ENCODE data around the gene PLEKHJ1. TPM values are rescaled to one million over a fixed set of nuclear protein-coding genes. Genes with fewer than 3 reads are reported as not detected.
A peak's percentile ranks its signal among the peaks of the same experiment; 100 is the strongest.

Gene PLEKHJ1
- total and polyA plus RNA-seq, 7 donors: 40.7 to 255 (median 57.3) TPM

DNA sequence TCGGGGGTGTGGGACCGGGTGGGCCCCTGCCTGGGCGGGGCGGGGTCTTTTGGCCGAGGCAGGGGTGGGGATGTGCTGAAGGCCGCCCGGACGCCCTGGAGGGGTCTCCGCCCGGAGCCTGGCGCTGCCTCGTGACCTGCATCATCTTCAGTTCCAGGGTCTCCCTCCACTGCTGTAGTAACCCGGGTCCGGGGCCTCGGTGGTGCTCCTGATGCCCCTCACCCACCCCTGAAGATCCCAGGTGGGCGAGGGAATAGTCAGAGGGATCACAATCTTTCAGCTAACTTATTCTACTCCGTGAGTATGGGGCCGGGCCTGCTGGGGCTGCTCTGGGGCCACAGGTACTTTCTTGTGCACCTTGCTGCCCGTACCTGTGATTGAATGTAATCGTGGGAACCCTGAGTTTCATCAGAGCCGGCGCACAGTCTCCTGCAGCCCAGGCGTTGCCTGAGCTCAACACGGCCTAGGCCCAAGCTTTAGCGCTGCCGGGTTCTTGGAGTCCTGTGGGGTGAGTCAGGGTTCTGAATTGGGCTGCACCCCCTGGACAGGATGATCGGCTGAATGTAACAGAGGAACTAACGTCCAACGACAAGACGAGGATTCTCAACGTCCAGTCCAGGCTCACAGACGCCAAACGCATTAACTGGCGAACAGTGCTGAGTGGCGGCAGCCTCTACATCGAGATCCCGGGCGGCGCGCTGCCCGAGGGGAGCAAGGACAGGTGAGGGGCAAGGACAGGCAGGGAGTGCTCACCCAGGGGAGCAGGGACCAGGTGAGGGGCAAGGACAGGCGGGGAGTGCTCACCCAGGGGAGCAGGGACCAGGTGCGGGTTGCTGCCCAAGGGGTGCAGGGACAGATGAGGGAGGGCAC is 35.3 kb upstream of the PLEKHJ1 start:
- TF ChIP-seq POLR2A (IDR thresholded peaks at IDR 0.05) (no peak), POLR2AphosphoS5 (IDR thresholded peaks at IDR 0.05) (no peak)
- H3K27ac ChIP-seq: peak overlapping the region; percentile 98 to 99 (median 98)
- peaks cover 4 to 30% (median 13%) of the 10 kb centered on the region in 4 donors for H3K36me3 ChIP-seq
- WGBS, 2 donors: 23 to 26% methylated on average over 43 of the region's 43 CpGs
- H3K4me1 ChIP-seq: peaks cover 0 to 69% (median 63%) of the 10 kb centered on the region in 4 donors
- DNase-seq: no peak
- no peaks in the 10 kb centered on the region for H3K27me3 ChIP-seq
- peak overlapping the region; percentile 68 to 97 (median 92) for H3K4me3 ChIP-seq
- intact Hi-C loops (cut with DNase I): loop anchor here (2.0 to 5.0 kb wide), 2 partner anchors 23 to 56 kb away; partner anchors contain the start of genes LSM7 and SPPL2B
- no peaks in the 10 kb centered on the region for H3K9me3 ChIP-seq

DNA sequence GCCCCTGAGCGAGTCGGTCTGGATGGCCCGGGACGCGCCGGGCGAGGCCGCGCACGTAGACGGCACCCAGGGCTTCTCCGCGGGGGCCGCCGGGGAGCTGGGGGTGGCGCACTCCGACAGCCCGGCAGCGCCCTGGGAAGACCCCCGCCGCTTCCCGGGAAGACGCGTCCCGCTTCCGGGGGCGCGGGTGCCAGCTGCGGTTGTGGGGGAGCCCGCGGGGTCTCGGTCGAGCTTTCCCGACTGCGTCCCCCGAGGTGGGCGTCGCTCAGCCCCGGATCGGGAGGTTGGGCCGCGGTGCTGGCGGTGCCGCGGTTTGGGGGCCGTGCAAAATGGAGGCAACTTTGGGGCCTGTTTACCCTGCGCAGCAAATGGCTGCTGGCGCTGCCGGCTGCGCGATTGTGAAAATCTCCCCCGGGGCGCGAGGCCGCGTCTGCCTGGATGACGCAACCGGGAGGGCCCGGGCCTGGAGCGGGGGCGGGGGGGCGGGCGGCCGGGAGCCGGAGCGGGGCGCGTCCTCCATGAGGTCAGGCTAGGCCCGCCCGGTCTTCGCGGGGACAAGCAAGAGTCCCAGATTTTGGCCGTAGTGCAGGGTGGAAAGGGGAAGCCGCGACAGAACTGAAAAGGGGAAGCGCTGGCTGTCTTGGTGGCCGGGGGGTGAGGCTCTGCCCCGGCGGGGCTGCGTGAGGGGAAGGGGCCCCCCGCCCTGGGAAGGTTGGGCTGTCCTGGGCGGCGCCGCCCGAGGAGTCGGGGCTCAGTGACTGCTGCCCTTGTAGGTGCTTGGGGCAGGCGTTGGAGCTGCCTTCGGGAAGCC is 34.5 kb upstream of the PLEKHJ1 start:
- Histone ChIP-seq H3K4me3 (peak overlapping the region; percentile 68 to 97 (median 92)), H3K27ac (peak overlapping the region; percentile 98 to 99 (median 98)), H3K4me1 (peaks cover 0 to 64% (median 60%) of the 10 kb centered on the region in 4 donors), H3K27me3 (no peaks in the 10 kb centered on the region), H3K36me3 (peaks cover 0 to 21% (median 13%) of the 10 kb centered on the region in 4 donors), H3K9me3 (no peaks in the 10 kb centered on the region)
- intact Hi-C loops (cut with DNase I): loop anchor here (2.0 to 5.0 kb wide), 2 partner anchors 24 to 57 kb away; partner anchors contain the start of genes LSM7 and SPPL2B
- 0 to 1% methylated on average over 88 of the region's 88 CpGs for WGBS, 2 donors
- peak; percentile 95 for DNase-seq
- TF ChIP-seq, protein P1, sequence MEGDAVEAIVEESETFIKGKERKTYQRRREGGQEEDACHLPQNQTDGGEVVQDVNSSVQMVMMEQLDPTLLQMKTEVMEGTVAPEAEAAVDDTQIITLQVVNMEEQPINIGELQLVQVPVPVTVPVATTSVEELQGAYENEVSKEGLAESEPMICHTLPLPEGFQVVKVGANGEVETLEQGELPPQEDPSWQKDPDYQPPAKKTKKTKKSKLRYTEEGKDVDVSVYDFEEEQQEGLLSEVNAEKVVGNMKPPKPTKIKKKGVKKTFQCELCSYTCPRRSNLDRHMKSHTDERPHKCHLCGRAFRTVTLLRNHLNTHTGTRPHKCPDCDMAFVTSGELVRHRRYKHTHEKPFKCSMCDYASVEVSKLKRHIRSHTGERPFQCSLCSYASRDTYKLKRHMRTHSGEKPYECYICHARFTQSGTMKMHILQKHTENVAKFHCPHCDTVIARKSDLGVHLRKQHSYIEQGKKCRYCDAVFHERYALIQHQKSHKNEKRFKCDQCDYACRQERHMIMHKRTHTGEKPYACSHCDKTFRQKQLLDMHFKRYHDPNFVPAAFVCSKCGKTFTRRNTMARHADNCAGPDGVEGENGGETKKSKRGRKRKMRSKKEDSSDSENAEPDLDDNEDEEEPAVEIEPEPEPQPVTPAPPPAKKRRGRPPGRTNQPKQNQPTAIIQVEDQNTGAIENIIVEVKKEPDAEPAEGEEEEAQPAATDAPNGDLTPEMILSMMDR (IDR thresholded peaks at IDR 0.05): no peak
- TF ChIP-seq POLR2AphosphoS5 (IDR thresholded peaks at IDR 0.05) (peak; percentile 90 to 97 (median 95)), POLR2A (IDR thresholded peaks at IDR 0.05) (peak; percentile 52 to 79), EP300 (IDR thresholded peaks at IDR 0.05) (peak in 1 of 4 donors; percentile 22)

DNA sequence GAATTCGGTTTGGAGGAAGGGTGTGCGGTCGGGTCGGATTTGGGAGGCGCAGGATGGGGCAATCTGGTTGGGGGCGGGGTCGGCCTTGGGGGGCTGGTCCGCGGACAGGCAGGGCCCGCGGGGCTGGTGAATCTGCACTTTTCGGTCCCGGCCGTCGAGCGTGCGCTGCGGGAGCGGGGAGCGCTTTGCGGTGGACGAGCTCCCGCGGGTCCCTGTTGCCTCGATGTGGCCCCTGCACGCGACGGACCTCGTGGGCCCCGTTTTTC is 34.0 kb upstream of the PLEKHJ1 start:
- intact Hi-C loops (cut with DNase I): loop anchor here (2.0 to 5.0 kb wide), 2 partner anchors 25 to 57 kb away; partner anchors contain the start of genes LSM7 and SPPL2B
- Histone ChIP-seq H3K4me1 (peaks cover 0 to 58% (median 55%) of the 10 kb centered on the region in 4 donors), H3K9me3 (no peaks in the 10 kb centered on the region), H3K27me3 (no peaks in the 10 kb centered on the region), H3K27ac (peak overlapping the region; percentile 98 to 99 (median 98)), H3K4me3 (peak overlapping the region; percentile 68 to 97 (median 92)), H3K36me3 (peaks cover 0 to 19% (median 13%) of the 10 kb centered on the region in 4 donors)
- DNase-seq: peak; percentile 85
- TF ChIP-seq EP300 (IDR thresholded peaks at IDR 0.05) (no peak), POLR2A (IDR thresholded peaks at IDR 0.05) (no peak), POLR2AphosphoS5 (IDR thresholded peaks at IDR 0.05) (no peak)
- TF ChIP-seq, protein P1 (IDR thresholded peaks at IDR 0.05): no peak
- 0% methylated on average over 30 of the region's 30 CpGs for WGBS, 2 donors

DNA sequence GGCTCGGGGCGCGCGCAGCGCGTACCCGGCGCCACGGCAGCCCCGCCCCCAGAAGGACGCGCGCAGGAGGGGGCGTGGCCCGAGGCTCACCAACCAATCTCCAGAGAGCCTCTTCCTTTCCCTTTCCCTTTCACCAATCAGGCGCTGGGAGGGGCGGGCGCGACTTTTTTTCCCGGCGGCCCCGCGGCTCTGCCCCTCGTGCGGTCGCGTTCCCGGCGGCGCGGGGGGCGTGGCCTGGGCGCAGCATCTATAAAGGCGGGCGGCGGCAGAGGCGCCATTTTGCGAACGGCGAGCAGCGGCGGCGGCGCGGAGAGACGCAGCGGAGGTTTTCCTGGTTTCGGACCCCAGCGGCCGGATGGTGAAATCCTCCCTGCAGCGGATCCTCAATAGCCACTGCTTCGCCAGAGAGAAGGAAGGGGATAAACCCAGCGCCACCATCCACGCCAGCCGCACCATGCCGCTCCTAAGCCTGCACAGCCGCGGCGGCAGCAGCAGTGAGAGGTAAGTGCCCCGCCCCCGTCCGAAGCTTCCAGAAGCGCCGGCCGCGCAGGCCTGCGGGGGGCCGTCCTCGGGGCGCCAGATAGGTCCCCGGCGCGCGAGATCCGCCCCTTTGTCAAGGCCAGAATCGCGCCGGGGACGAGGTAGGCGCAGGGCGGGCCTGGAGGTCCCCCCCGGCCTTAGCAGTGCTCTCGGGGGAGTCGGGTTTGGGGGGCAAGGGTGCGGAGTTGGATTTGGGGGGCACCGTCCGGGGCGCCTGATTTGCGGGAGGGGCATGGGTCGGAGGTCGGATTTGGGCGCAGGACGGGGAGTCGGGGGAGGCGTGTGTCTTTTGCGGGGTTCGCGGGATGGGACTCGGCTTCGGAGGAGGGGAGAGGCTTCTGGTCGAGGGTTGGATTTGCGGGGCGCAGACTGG is 33.4 kb upstream of the PLEKHJ1 start:
- Histone ChIP-seq H3K4me1 (peaks cover 0 to 55% (median 51%) of the 10 kb centered on the region in 4 donors), H3K27me3 (no peaks in the 10 kb centered on the region), H3K9me3 (no peaks in the 10 kb centered on the region), H3K4me3 (peak overlapping the region; percentile 68 to 97 (median 92)), H3K27ac (peak overlapping the region; percentile 98 to 99 (median 98)), H3K36me3 (peaks cover 0 to 19% (median 13%) of the 10 kb centered on the region in 4 donors)
- intact Hi-C loops (cut with DNase I): loop anchor here (1.0 to 5.0 kb wide), 4 partner anchors 25 to 106 kb away; partner anchors contain the start of genes DOT1L, LSM7, PLEKHJ1 and SF3A2
- 0 to 1% methylated on average over 103 of the region's 103 CpGs for WGBS, 2 donors
- TF ChIP-seq EP300 (IDR thresholded peaks at IDR 0.05) (no peak), POLR2A (IDR thresholded peaks at IDR 0.05) (peak; percentile 100), POLR2AphosphoS5 (IDR thresholded peaks at IDR 0.05) (peak; percentile 100)
- TF ChIP-seq, protein P1 (IDR thresholded peaks at IDR 0.05): peak in 2 of 4 experiments; percentile 5 to 39
- peak; percentile 99 for DNase-seq

Data from sigmoid colon (tissue), 7 donors.